GM21737 (cell line): Measurements from ENCODE around the gene ANKS1A.

Source experiments
- ATAC-seq: cut with Tn5 transposase; IDR thresholded peaks from one replicate; pipeline ENCODE4 v1.9.1; 2021; ENCODE audit warnings: mild to moderate bottlenecking, moderate library complexity; ENCODE audit not compliant: unreplicated experiment

The ANKS1A gene

DNA sequence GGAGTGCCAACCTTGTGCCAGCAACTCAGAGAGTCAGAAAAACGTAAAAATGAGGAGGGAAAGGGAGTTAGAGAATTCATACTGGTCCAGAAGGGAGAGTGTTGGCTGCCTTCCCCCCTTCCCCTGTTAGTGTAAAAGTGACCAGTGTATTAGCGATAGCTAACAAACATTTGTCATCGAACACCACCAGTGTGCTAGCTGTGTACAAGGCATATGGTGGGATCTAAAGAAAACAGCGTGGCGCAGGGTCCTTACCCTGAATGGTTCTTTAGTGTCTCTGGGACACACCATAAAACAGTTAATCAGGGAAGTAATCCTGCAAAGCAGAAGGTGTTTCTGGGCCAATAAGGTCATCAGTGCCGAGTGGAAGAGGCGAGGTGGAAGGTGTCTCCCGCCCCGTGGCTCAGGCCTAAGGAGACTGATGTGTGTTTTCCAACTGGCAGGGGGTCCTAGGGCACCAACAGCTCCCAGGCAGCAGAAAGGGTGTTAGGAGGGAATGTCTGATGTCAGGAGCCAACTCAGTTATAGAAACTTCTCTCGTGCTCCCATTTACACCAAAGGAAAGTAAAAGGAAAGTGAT, 160.2 kb downstream of the ANKS1A start:
- ATAC-seq, result no peak

DNA sequence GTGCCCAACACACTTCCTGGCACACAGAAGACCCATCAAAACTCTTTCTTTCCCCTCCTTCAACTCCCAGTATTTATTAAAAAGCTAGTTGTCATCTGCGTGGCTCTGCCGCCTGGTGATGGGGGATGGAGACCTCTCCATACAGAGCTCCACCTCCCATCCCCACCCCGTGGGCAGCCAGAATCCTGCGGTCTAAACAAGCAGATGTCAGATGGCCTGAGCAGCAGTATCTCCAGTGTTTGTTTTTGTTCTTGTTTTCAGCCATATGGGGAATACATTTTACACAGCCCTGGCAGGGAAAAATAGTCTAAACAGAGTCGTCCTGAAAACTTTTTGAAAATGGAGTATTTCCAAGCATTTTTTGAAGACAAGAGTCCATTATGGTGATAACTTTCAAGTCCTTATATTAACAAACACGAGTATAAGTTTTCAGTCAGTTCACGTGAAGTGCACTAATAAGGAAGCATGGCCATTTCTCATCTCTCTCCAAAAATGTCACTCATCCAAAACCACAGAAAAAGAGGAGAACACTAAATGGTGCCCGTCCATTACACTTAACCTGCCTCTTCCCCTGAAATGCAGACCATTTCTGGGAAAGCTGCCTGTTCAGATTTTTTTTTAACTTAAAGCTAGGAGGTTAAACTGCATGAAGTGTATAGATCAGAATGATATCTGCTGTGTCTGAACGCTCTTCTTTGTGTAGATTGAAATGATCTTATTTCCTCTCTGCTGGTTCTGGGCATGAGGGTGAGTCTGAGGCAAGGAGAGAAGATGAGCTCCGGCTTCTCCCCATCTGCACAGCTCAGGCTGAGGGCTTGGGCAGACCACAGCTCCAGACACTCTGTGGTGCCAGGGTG, 161.1 kb downstream of the ANKS1A start:
- ATAC-seq, result no peak

DNA sequence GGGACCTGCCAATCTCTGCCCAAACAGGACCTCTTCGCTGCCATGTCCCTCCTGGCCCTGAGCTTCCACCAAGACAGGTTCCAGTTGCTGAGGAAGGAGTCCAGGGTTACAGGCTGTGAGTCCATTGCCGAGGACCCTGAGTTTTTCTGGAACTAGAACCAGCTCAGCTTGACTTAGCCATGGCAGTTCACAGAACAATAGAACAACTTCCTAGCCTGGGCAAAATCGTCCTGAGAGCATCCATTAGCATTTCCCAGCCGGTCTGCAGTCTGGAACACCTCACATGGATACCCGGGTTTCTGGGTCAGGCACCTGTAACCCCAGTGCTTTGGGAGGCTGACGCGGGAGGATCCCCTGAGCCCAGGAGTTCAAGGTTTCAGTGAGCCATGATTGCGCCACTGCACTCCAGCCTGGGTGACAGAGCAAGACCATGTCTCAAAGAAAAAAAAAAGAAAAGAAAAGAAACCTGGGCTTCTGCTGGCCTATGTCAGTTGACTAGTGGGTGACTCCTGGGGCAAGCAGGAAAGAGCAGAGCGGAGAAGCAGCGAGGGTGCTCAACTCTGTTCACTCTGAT, 161.8 kb downstream of the ANKS1A start:
- no peak for ATAC-seq

DNA sequence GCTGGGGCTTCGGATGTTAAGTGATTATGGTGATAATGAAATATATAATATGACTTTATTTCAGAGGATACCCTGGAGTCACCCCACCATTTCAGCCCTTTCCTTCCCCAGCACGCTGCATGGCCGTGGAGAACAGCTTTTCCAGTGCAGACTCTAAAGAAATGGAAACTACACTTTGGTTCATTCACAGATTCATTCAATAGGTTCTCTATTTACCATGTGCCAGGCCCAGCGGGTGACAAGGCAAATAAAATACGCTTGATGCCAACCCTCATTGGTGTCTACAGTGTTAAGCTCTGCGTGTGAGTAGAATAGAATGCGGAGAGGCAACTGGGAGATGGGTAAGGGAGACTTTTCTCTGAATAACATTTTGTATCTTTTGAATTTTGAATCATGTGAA, 162.3 kb downstream of the ANKS1A start:
- ATAC-seq, result no peak

DNA sequence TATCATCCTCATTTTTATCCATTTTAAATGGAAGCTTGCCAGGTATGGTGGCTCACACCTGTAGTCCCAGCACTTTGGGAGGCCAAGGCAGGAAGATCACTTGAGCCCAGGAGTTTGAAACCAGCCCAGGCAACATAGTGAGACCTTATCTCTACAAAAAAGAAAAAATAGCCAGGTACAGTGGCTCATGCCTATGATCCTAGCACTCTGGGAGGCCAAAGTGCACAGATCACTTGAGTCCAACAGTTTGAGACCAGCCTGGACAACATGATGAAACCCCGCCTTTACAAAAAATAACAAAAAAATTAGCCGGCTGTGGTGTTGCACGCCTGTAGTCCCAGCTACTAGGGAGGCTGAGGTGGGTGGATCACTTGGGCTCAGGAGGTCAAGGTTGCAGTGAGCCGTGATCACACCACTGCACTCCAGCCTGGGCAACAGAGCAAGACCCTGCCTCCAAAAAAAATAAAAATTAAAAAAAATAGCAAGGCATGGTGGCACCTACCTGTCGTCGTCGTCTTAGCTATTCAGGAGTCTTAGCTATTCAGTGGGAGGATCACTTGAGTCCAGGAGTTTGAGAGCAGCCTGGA, 163.0 kb downstream of the ANKS1A start:
- no peak for ATAC-seq

DNA sequence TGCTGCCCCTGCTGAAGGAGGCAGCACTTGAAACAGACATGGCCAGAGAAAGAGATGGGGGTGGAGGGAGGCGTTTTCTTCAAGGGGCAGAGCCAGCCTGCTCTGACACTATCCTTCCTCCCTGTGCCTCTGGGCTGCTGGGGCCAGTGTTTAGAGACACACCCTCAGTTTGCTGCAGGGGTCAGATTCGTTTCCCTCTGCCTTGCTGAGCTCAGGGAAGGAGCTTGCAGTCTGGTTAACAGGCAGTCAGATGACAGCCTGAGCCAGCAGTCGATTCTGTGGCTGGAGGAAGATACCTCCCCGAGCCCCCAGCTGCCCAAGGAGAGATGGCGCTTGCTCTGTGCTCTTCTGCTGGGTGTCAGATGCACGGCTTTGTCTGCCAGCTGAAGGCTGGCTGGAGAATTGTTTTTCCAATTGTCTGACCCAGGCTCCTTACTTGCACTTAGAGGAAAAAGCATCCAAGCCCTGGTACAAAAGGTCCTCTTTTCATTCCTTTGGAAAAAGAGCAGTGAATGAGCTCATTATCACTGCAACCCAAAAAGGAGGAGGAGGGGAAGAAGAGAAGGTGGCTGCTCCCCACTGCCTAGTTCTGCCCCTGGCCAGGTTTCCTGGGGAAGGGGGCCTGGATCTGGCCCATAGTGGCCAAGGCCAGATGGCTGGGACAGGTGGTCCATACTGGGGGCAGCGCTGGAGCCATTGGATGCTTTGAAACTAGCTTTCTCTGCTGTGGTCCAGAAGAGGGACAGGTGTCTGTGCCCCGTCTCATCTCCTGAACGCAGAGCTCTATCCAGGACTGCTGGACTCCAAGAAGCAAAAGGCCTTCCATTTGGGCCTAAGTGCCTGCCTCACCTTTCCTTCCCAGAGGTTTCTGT, 163.9 kb downstream of the ANKS1A start:
- ATAC-seq, result no peak

DNA sequence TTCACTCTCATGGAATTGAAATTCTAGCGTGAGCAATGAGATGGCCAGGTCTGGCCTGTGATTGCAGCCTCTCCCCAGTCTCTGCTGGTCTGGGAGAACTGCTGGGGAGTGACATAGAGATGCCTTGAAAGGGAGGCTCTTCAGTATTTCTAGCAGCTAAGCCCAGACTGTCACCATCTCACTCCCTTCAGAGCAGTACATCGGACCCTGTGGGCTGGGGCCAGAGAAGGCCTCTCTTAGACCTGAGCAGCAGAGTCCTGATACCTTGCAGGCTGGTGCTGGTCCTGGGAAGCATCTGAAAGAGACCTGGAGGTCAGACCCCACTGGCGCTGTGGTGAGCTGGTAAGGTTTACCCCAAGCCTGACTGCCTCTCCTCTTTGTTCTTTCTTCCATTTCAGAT, 164.6 kb downstream of the ANKS1A start:
- no peak for ATAC-seq

DNA sequence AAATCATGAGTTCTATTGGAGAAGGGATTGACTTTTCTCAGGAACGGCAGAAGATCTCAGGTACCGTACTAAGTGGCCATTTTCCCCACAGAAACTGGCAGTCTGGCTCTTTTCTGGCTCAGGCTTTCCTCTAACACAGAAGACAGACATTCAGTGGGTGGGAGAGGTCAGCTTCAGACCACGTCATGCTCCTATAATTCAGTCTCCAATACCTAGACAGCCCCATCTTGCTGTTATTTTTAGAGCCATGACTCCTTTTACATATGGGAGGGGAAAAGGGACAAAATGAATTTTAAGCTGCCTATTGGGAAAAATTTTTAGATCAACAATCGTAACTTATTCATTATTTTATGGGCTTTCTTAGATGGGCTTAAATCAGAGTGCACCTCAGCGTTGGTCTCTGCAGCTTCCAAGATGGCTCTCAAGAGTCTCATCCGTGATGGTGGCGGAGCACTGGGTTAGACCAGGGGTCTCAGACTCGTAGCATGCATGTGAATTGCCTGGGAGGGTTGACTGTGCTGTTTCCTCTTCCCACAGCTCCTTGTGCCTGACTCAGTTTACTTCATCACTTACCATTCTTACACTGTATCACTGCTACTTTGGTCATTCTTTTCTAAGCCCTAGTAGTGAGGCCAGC, 165.2 kb downstream of the ANKS1A start:
- ATAC-seq, result no peak

DNA sequence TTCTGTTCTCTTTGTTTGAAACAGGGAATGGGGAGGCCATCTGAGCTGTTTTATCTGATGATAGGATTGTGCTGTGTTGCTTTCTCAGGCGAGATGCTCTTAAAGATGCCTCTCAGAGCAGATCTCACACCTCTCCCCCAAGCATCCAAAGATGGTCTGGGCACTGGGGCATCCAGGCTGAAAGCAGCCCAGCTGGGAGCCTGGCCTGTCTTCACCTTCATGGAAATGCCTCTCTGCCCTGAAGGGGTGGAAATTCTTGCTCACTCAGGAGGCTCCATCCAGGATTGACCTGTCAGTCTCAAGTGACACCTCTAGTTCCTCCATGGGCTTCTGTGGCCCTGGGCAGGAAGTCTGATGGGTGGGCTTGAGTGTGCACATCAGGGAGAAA, 165.7 kb downstream of the ANKS1A start:
- ATAC-seq, result no peak

DNA sequence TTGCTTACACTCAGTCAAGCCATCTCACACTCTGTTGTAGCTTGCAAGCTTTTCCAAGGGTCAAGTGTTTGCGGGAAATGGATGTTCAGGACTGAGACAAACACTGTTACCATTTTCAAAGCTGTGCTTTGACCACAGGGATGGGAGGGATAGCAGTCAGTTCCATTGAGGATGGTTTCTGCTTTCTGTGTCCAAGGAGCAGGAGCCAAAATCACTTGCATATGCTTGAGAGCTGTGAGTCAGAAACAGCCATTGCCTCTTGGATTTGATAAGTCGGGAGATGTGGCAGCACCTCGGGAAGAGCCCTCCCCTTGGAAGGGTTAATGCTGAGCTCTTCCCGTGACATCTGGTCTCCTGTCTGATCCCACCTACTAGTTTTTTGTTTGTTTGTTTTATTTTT, 166.8 kb downstream of the ANKS1A start:
- ATAC-seq, result no peak

DNA sequence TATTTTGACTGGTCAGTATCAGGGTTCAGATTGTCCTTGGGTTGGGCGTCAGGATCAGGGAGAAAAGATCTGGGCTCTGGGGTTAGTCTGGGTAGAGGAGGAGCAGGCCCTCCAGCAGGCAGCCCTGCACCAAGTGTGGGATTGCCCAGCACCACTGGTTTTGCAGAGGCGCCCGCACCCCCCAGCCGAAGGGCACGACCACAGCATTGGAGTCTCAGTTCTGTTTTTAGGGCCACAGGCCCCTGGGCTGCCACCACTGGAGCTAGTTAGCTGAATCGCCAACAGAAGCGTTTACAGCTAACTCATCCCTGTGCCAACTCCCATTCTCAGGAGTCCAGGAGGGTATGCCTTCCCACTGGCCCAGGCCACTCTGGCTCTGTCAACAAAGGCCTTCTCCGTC, 167.9 kb downstream of the ANKS1A start:
- no peak for ATAC-seq

DNA sequence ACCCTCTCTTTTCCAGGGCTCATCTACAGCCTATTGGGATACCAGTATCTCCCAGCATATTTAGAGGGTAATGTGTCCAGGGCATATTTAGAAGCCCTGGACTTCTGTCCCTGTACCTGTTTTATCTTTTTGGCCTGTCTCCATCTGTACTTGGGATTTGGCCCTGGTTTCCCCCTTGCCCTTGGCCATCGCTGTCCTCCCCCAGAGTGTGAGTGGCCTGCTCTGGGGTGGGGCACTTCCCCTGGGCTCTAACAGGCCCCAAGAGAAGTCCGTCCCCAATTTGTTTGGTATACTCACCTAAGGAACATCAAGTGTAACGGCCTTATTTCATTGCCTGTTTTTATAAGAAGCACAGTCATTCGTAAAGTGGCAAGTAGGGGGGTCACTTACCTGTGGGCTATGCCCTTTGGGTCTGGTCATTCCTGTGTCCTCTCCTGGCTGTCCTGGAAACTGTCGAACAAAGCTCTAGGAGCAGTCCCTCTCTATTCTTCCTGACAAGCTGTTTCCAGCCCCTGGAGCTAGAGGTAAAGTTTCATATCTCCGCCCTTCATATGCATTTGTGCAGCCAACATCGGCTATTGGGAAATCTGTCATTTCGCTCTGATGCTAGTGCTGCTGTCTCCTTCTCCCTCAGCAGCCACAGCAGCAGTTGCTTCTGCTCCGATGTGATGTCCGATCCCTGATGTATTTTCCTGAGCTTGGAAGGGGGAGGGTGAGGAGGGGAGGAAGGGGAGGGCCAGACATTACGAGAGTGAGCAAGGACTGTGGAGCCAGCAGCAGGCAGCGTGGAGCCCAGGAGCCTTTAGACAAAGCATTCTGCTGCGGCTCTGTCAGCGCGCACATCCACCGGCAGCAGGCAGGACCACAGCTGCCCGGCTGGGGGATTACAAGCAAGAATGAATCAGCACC, 168.6 kb downstream of the ANKS1A start:
- no peak for ATAC-seq

DNA sequence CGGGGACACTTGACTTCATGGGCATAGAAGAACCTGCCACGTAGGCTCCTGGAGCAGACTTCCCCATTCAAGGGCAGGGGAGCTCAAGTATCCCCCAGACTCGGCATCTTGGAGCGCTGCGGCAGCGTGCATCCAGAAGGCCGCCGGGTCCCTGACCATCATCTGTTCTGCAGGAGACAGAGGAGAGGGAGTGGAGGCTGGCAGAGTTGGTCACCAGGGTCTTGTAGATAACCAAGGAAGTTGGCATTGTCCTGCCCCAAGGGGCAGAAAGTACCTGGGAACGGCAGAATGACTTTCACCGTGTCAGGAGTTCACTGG, 169.3 kb downstream of the ANKS1A start:
- ATAC-seq, result no peak

DNA sequence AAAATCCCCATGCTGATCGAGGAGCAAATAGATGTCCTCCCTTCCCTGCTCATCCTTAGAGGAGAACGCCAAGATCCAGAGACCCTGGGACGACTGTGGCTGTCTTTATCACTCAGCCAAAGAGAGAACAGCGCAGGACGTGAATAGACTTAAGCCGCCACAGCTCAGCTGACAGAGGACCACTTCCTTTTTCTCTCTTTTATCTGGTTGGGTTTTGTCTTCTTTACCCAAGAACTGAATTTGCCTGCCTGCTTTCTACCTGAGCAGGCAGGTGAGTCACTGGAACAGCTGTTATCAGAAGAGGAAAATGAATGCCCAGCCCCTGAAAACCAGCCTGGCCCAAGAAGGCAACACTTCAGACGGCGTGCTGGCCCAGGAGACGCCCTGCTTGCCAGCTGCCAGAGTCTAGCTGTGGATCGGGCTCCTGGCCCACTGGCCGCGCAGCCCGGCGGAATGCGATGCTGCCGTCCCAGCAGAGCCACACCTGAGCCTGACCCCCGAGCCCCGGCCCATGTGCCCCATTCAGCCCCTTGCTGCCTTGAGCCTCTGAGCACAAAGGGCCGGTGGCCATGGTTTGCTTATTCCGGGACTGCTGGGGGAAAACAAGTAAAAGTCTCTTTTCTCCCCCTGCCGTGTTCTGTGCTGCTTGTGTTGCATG, 169.9 kb downstream of the ANKS1A start:
- ATAC-seq, result no peak

DNA sequence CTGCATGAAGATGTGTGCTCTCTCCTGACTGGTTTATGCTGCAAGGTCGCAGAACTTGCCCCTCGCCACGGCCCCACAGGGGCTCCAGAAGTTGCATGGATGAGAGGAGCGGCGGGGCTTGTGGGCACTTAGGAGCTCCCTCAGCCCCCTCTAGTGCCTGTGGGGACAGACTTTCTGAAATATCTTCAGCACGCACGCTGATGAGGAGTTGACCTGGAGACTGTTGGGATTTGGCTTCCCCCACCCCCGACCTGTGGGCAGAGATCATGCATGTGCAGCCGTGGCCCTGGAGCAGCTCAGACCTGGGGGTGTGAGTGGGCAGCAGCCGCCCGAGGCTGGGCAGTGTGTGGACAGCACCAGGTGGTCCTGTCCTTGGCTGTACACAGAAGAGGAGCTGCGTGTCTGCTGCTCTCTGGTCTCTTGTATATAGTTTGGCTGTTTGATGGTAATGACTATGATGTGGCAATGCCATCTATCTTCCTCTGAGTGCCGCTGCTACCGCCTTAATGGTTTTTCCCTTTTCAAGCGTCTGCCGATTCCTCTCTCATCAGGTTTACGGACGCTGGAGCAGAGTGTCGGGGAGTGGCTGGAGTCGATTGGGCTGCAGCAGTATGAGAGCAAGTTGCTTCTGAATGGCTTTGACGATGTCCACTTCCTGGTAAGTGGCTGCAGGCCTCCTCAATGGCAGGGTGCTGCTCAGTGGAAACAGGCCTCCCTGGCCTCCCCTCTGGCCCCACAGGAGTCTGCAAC, 170.7 kb downstream of the ANKS1A start:
- no peak for ATAC-seq

DNA sequence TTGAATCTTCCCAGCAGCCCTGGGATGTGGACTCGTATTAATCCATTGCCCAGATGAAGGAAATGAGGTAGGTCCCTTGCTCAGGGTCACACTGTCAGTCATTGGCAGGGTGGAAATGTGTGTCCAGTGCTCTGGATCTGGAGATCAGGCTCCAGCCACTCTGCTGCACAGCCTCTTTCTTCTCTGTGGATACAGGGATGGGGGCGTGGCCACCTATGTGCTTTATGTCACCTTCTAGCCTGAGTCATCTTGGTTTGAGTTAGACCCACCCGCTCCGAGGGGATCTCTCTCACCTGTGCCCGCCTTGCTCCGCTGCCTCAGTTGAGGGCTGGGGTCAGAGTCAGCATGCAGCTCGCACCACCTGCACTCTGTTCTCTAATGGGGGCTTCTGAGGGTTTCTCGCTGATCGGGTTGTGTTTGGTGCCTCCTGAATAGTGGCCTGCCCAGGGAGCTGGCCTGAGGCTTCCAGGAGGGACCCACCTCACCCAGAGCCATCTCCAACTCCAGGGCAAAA, 172.1 kb downstream of the ANKS1A start:
- ATAC-seq, result no peak

DNA sequence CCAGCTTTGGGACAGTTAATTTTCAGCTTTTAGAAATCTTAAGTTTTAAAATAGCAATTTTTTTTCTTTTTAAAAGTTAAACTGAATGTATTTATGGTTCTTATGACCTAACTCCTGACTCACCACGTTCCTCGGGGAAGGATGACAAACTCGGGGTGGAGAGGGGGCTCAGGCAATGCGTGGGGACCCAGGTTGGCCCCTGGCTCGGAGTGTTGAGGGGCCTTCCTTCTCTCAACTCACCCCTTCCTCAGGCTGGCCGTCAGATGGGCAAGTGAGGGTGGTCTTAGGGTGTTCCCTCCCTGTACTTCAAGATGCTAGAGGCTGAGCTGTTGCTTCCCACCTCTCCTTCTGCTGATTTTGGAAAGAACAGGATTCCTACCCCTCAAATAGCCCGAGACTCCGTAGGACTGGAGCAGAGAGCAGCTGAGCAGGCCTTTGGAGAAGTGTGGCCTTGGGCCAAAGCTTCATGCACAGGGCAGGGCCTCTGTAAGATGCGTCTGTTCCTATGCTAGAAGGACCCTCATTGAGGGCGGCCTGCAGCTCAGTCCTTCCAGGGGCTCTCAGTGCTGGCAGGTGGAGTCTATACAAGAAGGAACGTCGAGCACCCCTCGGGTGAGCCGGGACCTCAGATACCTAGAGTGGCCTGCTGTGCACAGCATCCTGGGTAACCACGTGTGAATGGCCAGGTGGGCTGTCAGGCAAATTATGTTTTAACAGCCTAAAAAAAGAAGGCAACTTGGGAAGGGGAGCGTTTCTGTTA, 172.8 kb downstream of the ANKS1A start:
- ATAC-seq, result no peak
